Naive thymus-derived CD4-positive, alpha-beta T cell (primary cell): ENCODE data around the gene EMID1. TPM values are rescaled to one million over a fixed set of nuclear protein-coding genes. Genes with fewer than 3 reads are reported as not detected.

ENCODE experiments used
- ATAC-seq: fragments of 150-1000 bp; cut with Tn5 transposase; 2 replicates; pipeline ENCODE4 v1.10.0; 2021; ENCODE audit warnings: mild to moderate bottlenecking, moderate library complexity
- CTCF ChIA-PET: fragments of 350-600 bp; sonication (Branson Sonifier 250); formaldehyde crosslinking; loops from one replicate; lab custom pipeline; 2021; ENCODE audit warnings: antibody characterized with exemption; lab: Charles Lee
- POLR2A ChIA-PET: fragments of 350-600 bp; sonication (Branson Sonifier 250); formaldehyde crosslinking; loops from one replicate; lab custom pipeline; 2021; ENCODE audit warnings: antibody characterized with exemption, inconsistent platforms; lab: Charles Lee
- DNase-seq, 9 donors: peaks; one replicate each; pipeline versions ENCODE4 v3.0.0 to v3.0.0-alpha.2; 2020 to 2022; ENCODE audit warnings: mixed read lengths in 1 of 9
- H3K27ac ChIP-seq: one replicate; pipeline ENCODE4 v1.7.0; 2013; ENCODE audit warnings: mild to moderate bottlenecking, low read depth, low read length, moderate library complexity
- H3K27me3 ChIP-seq, 2 donors: one replicate each; pipeline ENCODE4 v1.7.0; 2013; ENCODE audit warnings: low read length in 2 of 2, mild to moderate bottlenecking in 2 of 2, moderate library complexity in 2 of 2; ENCODE audit not compliant: control insufficient read depth in 2 of 2, insufficient read depth in 2 of 2
- H3K36me3 ChIP-seq, 3 experiments: 1 replicate in 2 of 3; 2 replicates in 1 of 3; pipeline ENCODE4 v1.7.0; 2013; ENCODE audit warnings: low read length in 3 of 3, mild to moderate bottlenecking in 3 of 3, moderate library complexity in 1 of 3; ENCODE audit not compliant: insufficient read depth in 3 of 3, control insufficient read depth in 2 of 3
- H3K4me1 ChIP-seq, 2 donors: one replicate each; pipeline ENCODE4 v1.7.0; 2013; ENCODE audit warnings: low read length in 2 of 2, mild to moderate bottlenecking in 2 of 2, moderate library complexity in 1 of 2; ENCODE audit not compliant: control insufficient read depth in 2 of 2, insufficient read depth in 2 of 2
- H3K4me3 ChIP-seq: 2 replicates; pipeline ENCODE4 v1.7.0; 2013; ENCODE audit warnings: mild to moderate bottlenecking, low read length
- H3K9me3 ChIP-seq, 3 experiments: 1 replicate in 2 of 3; 2 replicates in 1 of 3; pipeline ENCODE4 v1.7.0; 2013; ENCODE audit warnings: low read length in 3 of 3; ENCODE audit not compliant: control insufficient read depth in 2 of 3
- H3K27ac Mint-ChIP-seq, 9 donors: one replicate each; pipeline ENCODE4 v1.8.0; 2020 to 2022; ENCODE audit warnings: mixed read lengths in 9 of 9, mild to moderate bottlenecking in 8 of 9, moderate library complexity in 5 of 9, inconsistent platforms in 2 of 9
- H3K27me3 Mint-ChIP-seq, 5 donors: one replicate each; pipeline ENCODE4 v1.8.0; 2021 to 2022; ENCODE audit warnings: mixed read lengths in 5 of 5, mild to moderate bottlenecking in 1 of 5
- H3K36me3 Mint-ChIP-seq, 5 donors: one replicate each; pipeline ENCODE4 v1.8.0; 2020 to 2022; ENCODE audit warnings: mixed read lengths in 5 of 5, mild to moderate bottlenecking in 3 of 5, inconsistent platforms in 1 of 5
- H3K4me1 Mint-ChIP-seq, 7 donors: one replicate each; pipeline ENCODE4 v1.8.0; 2020 to 2022; ENCODE audit warnings: mixed read lengths in 7 of 7, mild to moderate bottlenecking in 3 of 7, inconsistent platforms in 1 of 7
- H3K4me3 Mint-ChIP-seq, 10 donors: one replicate each; pipeline ENCODE4 v1.8.0; 2020 to 2022; ENCODE audit warnings: mild to moderate bottlenecking in 10 of 10, mixed read lengths in 10 of 10, moderate library complexity in 6 of 10, inconsistent platforms in 2 of 10
- H3K9me3 Mint-ChIP-seq, 11 donors: one replicate each; pipeline ENCODE4 v1.8.0; 2020 to 2022; ENCODE audit warnings: mixed read lengths in 11 of 11, mild to moderate bottlenecking in 4 of 11, inconsistent platforms in 1 of 11, moderate library complexity in 1 of 11
- intact Hi-C, 2 donors: fragments of 100-400 bp; cut with micrococcal nuclease; formaldehyde crosslinking; loops; one replicate each; pipeline ENCODE4 v1.15.1; 2023
- polyA plus RNA-seq, 2 donors: library from polyadenylated mRNA; unstranded; fragments of 300-500 nt; fragmentation: Illumina TruSeq; gene quantifications; one replicate each; pipeline ENCODE4 v1.2.3, GENCODE V29; 2021
- total RNA-seq, 6 experiments: library from RNA in 5 of 6; stranded (reverse) in 5 of 6; gene quantifications; 1 replicate in 5 of 6; 2 replicates in 1 of 6; pipeline ENCODE4 v1.2.3 and lab custom pipeline; 2021 to 2026

Gene EMID1
- total and polyA plus RNA-seq, 7 experiments from 2014 or later, result 1.2 to 2.0 TPM; not detected in 5

DNA sequence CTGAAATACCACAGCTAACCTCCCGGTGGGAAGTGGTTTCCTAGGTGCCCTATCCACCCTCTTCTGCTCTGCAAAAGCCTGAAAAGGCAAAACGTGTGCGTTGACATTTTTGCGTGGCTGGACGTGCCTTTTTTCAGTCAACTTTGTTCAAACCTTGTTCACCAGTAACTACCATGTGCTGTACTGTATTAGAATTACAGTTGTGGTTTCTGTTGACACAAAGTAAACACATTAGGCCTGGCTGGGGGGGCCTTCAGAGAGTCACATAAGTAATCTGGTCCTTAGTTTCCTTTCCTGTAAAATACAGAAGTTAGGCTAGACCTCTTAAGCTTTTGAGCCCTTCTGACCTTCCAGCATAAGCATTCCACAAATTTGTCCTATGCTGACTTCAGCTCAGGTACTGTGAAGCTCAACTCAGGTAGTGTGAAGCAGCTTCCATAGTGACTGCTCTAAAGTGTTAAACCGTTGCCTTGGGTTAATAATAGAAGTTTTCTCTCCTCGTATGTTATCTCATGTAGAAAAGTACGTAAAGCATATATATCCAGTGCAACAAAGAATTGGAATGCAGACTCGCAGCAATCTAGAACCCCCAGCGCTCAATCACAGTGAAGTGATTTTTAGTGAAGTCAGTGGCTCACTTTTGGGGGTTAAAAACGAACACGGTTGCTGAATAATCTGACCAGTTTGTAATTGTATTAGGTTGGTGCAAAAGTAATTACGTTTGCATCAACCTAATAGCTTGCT, 64.2 kb downstream of the EMID1 start:
- ChIA-PET CTCF (no interaction called here), POLR2A (interaction anchor here (1.7 kb wide), 1 partner anchor 9 kb away, joined by 3 read pairs; no protein-coding TSS in a partner anchor)
- peaks cover 46 to 49% of the 10 kb centered on the region in 2 donors for H3K4me1 ChIP-seq
- intact Hi-C loops, result loop anchor here (2.0 to 10.0 kb wide), 13 partner anchors 32 to 1351 kb away; partner anchors contain the start of genes THOC5 (in 2 of the 2), AP1B1 (in 1 of the 2), CCDC117 (in 1 of the 2) and GAS2L1 (in 1 of the 2)
- H3K4me1 Mint-ChIP-seq, result peaks cover 57 to 79% (median 71%) of the 10 kb centered on the region in 7 donors
- DNase-seq (no peak), ATAC-seq (no peak)
- no peaks in the 10 kb centered on the region for H3K9me3 ChIP-seq
- peaks cover 15 to 58% (median 34%) of the 10 kb centered on the region in 5 donors for H3K36me3 Mint-ChIP-seq
- no peaks in the 10 kb centered on the region for H3K27me3 ChIP-seq
- peak overlapping the region; percentile 98 for H3K27ac ChIP-seq
- H3K27ac Mint-ChIP-seq, result peak overlapping the region; percentile 53 to 100 (median 97)
- peaks cover 7 to 47% (median 13%) of the 10 kb centered on the region in 3 experiments for H3K36me3 ChIP-seq
- H3K9me3 Mint-ChIP-seq, result peaks cover 0 to 6% (median 0%) of the 10 kb centered on the region in 11 donors
- H3K4me3 Mint-ChIP-seq, result peak overlapping the region; percentile 85 to 100 (median 96)
- H3K27me3 Mint-ChIP-seq, result peaks cover 0 to 5% (median 0%) of the 10 kb centered on the region in 5 donors
- H3K4me3 ChIP-seq, result peak overlapping the region; percentile 96

GRCh38 chr22:29270475-29271271, 65.0 kb downstream of the EMID1 start:
- CTCF ChIA-PET, result no interaction called here
- Mint-ChIP-seq H3K36me3 (peaks cover 15 to 62% (median 41%) of the 10 kb centered on the region in 5 donors), H3K27ac (peak overlapping the region; percentile 8 to 100 (median 96)), H3K4me3 (peak overlapping the region; percentile 85 to 100 (median 96)), H3K27me3 (peaks cover 0 to 5% (median 0%) of the 10 kb centered on the region in 5 donors), H3K4me1 (peaks cover 60 to 87% (median 78%) of the 10 kb centered on the region in 7 donors), H3K9me3 (peaks cover 0 to 6% (median 0%) of the 10 kb centered on the region in 11 donors)
- peak overlapping the region; percentile 96 for H3K4me3 ChIP-seq
- intact Hi-C loops, result loop anchor here (5.0 to 10.0 kb wide), 2 partner anchors 114 to 282 kb away; partner anchors contain the start of genes AP1B1 (in 1 of the 2) and THOC5 (in 1 of the 2)
- POLR2A ChIA-PET, result interaction anchor here (1.1 to 1.9 kb wide), 3 partner anchors 9 to 48 kb away, joined by 3 to 4 read pairs (median 3); no protein-coding TSS in a partner anchor
- no peaks in the 10 kb centered on the region for H3K27me3 ChIP-seq
- peaks cover 46 to 55% of the 10 kb centered on the region in 2 donors for H3K4me1 ChIP-seq
- peak in 1 of 9 donors; percentile 2 for DNase-seq
- H3K9me3 ChIP-seq, result no peaks in the 10 kb centered on the region
- H3K27ac ChIP-seq, result peak overlapping the region; percentile 98
- ATAC-seq, result no peak
- peaks cover 13 to 51% (median 14%) of the 10 kb centered on the region in 3 experiments for H3K36me3 ChIP-seq

GRCh38 chr22:29272624-29273023, 66.9 kb downstream of the EMID1 start:
- ChIA-PET CTCF (interaction anchor here (0.6 to 0.7 kb wide), 2 partner anchors 27 to 1678 kb away, joined by 3 read pairs; no protein-coding TSS in a partner anchor), POLR2A (interaction anchor here (1.2 to 1.9 kb wide), 2 partner anchors 10 to 15 kb away, joined by 3 to 4 read pairs; no protein-coding TSS in a partner anchor)
- Histone ChIP-seq H3K27me3 (no peaks in the 10 kb centered on the region), H3K4me3 (no peak overlapping the region), H3K27ac (no peak overlapping the region), H3K36me3 (peaks cover 22 to 68% (median 27%) of the 10 kb centered on the region in 3 experiments), H3K4me1 (peaks cover 40 to 53% of the 10 kb centered on the region in 2 donors), H3K9me3 (no peaks in the 10 kb centered on the region)
- ATAC-seq (no peak), DNase-seq (no peak)
- Mint-ChIP-seq H3K4me1 (peaks cover 58 to 91% (median 86%) of the 10 kb centered on the region in 7 donors), H3K9me3 (peaks cover 0 to 6% (median 0%) of the 10 kb centered on the region in 11 donors), H3K4me3 (peak overlapping the region in 7 of 10 donors; percentile 31 to 100 (median 97)), H3K27ac (peak overlapping the region in 5 of 9 donors; percentile 2 to 68 (median 43)), H3K27me3 (peaks cover 0 to 5% (median 0%) of the 10 kb centered on the region in 5 donors), H3K36me3 (peaks cover 15 to 73% (median 48%) of the 10 kb centered on the region in 5 donors)
- intact Hi-C loops, result loop anchor here (5.0 to 10.0 kb wide), 2 partner anchors 112 to 280 kb away; partner anchors contain the start of genes AP1B1 (in 1 of the 2) and THOC5 (in 1 of the 2)

DNA sequence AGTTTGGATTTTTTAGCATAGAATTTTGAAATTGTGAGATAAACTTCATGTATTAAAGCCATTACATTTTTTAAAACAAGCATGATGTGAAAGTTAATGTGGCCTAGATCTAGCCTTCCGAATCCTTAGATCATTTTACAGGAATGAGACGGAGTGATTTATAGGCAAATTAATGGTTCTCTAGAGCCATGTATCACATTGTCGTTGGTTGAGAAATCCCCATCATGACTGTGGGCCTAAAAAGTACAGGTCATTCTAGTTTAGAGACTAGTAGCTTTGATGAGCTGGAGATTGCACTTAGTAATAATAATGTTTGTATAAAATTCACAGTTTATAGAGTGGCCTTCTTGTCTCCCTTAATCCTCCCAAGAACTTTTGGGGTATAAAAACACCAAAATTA, 69.5 kb downstream of the EMID1 start:
- intact Hi-C loops, result loop anchor here in 1 of 2 donors (10.0 kb wide), 1 partner anchor 110 kb away; the partner anchor contains the start of gene AP1B1
- Histone ChIP-seq H3K4me3 (no peak overlapping the region), H3K4me1 (peaks cover 34 to 48% of the 10 kb centered on the region in 2 donors), H3K9me3 (no peaks in the 10 kb centered on the region), H3K27ac (no peak overlapping the region), H3K27me3 (no peaks in the 10 kb centered on the region), H3K36me3 (peaks cover 35 to 78% (median 41%) of the 10 kb centered on the region in 3 experiments)
- ChIA-PET CTCF (no interaction called here), POLR2A (no interaction called here)
- ATAC-seq (no peak), DNase-seq (no peak)
- Mint-ChIP-seq H3K27me3 (no peaks in the 10 kb centered on the region), H3K4me3 (peak overlapping the region in 4 of 10 donors; percentile 18 to 100 (median 29)), H3K36me3 (peaks cover 9 to 80% (median 48%) of the 10 kb centered on the region in 5 donors), H3K9me3 (no peaks in the 10 kb centered on the region), H3K27ac (peak overlapping the region in 2 of 9 donors; percentile 50 to 57), H3K4me1 (peaks cover 59 to 90% (median 86%) of the 10 kb centered on the region in 7 donors)

GRCh38 chr22:29275819-29276565, 70.3 kb downstream of the EMID1 start:
- POLR2A ChIA-PET, result no interaction called here
- intact Hi-C loops, result loop anchor here in 1 of 2 donors (10.0 kb wide), 1 partner anchor 109 kb away; the partner anchor contains the start of gene AP1B1

More at GRCh38 chr22:29275819-29276565, 70.3 kb downstream of the EMID1 start:
- H3K36me3 ChIP-seq, result peaks cover 35 to 84% (median 41%) of the 10 kb centered on the region in 3 experiments
- H3K27ac ChIP-seq, result peak overlapping the region; percentile 6
- peak overlapping the region in 4 of 10 donors; percentile 24 to 100 (median 36) for H3K4me3 Mint-ChIP-seq
- peaks cover 5 to 76% (median 51%) of the 10 kb centered on the region in 5 donors for H3K36me3 Mint-ChIP-seq
- H3K27me3 ChIP-seq, result no peaks in the 10 kb centered on the region
- no peaks in the 10 kb centered on the region for H3K9me3 ChIP-seq
- no peaks in the 10 kb centered on the region for H3K9me3 Mint-ChIP-seq
- H3K27ac Mint-ChIP-seq, result peak overlapping the region in 6 of 9 donors; percentile 33 to 70 (median 58)
- H3K4me1 Mint-ChIP-seq, result peaks cover 55 to 85% (median 81%) of the 10 kb centered on the region in 7 donors
- ATAC-seq, result no peak
- CTCF ChIA-PET, result no interaction called here
- DNase-seq, result no peak
- no peak overlapping the region for H3K4me3 ChIP-seq
- no peaks in the 10 kb centered on the region for H3K27me3 Mint-ChIP-seq
- peaks cover 28 to 40% of the 10 kb centered on the region in 2 donors for H3K4me1 ChIP-seq
